OCI-LY7 (cell line): ENCODE measurements around the gene DLGAP3. TPM values are rescaled to one million over a fixed set of nuclear protein-coding genes. Genes with fewer than 3 reads are reported as not detected.

Experiments
- BruUV-seq: library from RNA; stranded (reverse); fragments of 400-500 nt; replicated peaks from 2 replicates; lab custom pipeline; 2021; lab: Mats Ljungman, UMichigan
- CTCF ChIA-PET: fragments of 300-600 bp; sonication (Branson Sonifier 250); formaldehyde crosslinking; loops from one replicate; lab custom pipeline; 2022; ENCODE audit warnings: antibody characterized with exemption; ENCODE audit not compliant: unreplicated experiment; lab: Charles Lee
- POLR2A ChIA-PET: fragments of 300-600 bp; sonication (Branson Sonifier 250); formaldehyde crosslinking; loops from one replicate; lab custom pipeline; 2022; ENCODE audit warnings: antibody characterized with exemption; lab: Charles Lee
- DNase-seq: peaks from one replicate; pipeline ENCODE4 v3.0.0-alpha.2; 2015; ENCODE audit warnings: low spot score
- H2AFZ ChIP-seq: fragments of 200-600 bp; sonication (generic), shearing (Covaris generic); 2 replicates; pipeline ENCODE4 v1.6.1; 2014; ENCODE audit warnings: mild to moderate bottlenecking, antibody characterized with exemption, low read length, moderate library complexity
- H3K27ac ChIP-seq: fragments of 200-600 bp; sonication (generic); 2 replicates; pipeline ENCODE4 v1.5.1; 2014; ENCODE audit warnings: mixed run types, low read depth, mild to moderate bottlenecking, moderate library complexity, low read length, inconsistent platforms; ENCODE audit not compliant: poor library complexity, severe bottlenecking
- H3K36me3 ChIP-seq: fragments of 200-600 bp; sonication (generic); 2 replicates; pipeline ENCODE4 v1.6.1; 2014; ENCODE audit warnings: mild to moderate bottlenecking, antibody characterized with exemption, low read length, moderate library complexity, mixed read lengths; ENCODE audit not compliant: insufficient read depth
- H3K4me1 ChIP-seq: fragments of 200-600 bp; sonication (generic); 2 replicates; pipeline ENCODE4 v1.5.1; 2014; ENCODE audit warnings: mild to moderate bottlenecking, low read length; ENCODE audit not compliant: insufficient read depth, poor library complexity, severe bottlenecking
- H3K4me2 ChIP-seq: fragments of 200-600 bp; sonication (generic); 2 replicates; pipeline ENCODE4 v1.6.1; 2014; ENCODE audit warnings: mild to moderate bottlenecking, low read length
- H3K4me3 ChIP-seq: fragments of 200-600 bp; sonication (generic); 2 replicates; pipeline ENCODE4 v1.5.1; 2014; ENCODE audit warnings: mild to moderate bottlenecking, low read depth, low read length; ENCODE audit not compliant: poor library complexity, severe bottlenecking
- H3K79me2 ChIP-seq: fragments of 200-600 bp; sonication (generic); 2 replicates; pipeline ENCODE4 v1.6.1; 2016; ENCODE audit warnings: low read depth, mild to moderate bottlenecking, low read length, moderate library complexity, mixed read lengths; ENCODE audit not compliant: insufficient read depth
- H3K9me2 ChIP-seq: fragments of 200-600 bp; sonication (generic); 2 replicates; pipeline ENCODE4 v1.6.1; 2016; ENCODE audit warnings: mild to moderate bottlenecking, low read length, mixed read lengths; ENCODE audit not compliant: insufficient read depth
- H3K9me3 ChIP-seq: fragments of 200-600 bp; sonication (generic); 2 replicates; pipeline ENCODE4 v1.6.1; 2014; ENCODE audit warnings: mild to moderate bottlenecking, mixed run types, low read length, mixed read lengths
- H4K20me1 ChIP-seq: fragments of 200-600 bp; sonication (generic); 2 replicates; pipeline ENCODE4 v1.6.1; 2014; ENCODE audit warnings: mild to moderate bottlenecking, antibody characterized with exemption, low read length, moderate library complexity, mixed read lengths; ENCODE audit not compliant: insufficient read depth
- CTCF ChIP-seq: fragments of 200-600 bp; sonication (generic); conservative IDR thresholded peaks from 2 replicates; pipeline ENCODE4 v1.5.1; 2014; ENCODE audit warnings: mild to moderate bottlenecking, antibody characterized with exemption, low read length, moderate library complexity, mixed read lengths
- EZH2phosphoT487 ChIP-seq: fragments of 200-600 bp; sonication (generic); IDR thresholded peaks from 2 replicates; pipeline ENCODE4 v1.6.1; 2018; ENCODE audit warnings: low read depth, borderline replicate concordance, mild to moderate bottlenecking, mixed run types, antibody characterized with exemption, low read length, moderate library complexity, mixed read lengths
- intact Hi-C: fragments of 100-400 bp; cut with micrococcal nuclease; formaldehyde crosslinking; loops from one replicate; pipeline ENCODE4 v1.10.0; 2022; ENCODE audit not compliant: unreplicated experiment
- total RNA-seq, 2 experiments: library from RNA; depleted of rRNA in 1 of 2; stranded (reverse); fragments of >200 nt in 1 of 2; shearing (Covaris generic) in 1 of 2; gene quantifications; 2 replicates each; pipeline ENCODE4 v1.2.3, GENCODE V29; 2014 to 2022

DLGAP3 gene
- total RNA-seq, 2 experiments from 2014 or later = 0.44 to 0.47 TPM

GRCh38 chr1:34977858-34978257 lies 48.4 kb upstream of the DLGAP3 start:
- Histone ChIP-seq H3K4me3 (no peak overlapping the region), H3K9me2 (no peaks in the 10 kb centered on the region), H3K27ac (no peak overlapping the region), H3K79me2 (no peaks in the 10 kb centered on the region), H4K20me1 (no peaks in the 10 kb centered on the region), H3K4me2 (no peak overlapping the region), H3K9me3 (no peaks in the 10 kb centered on the region), H2AFZ (no peak overlapping the region), H3K4me1 (peaks cover 14% of the 10 kb centered on the region), H3K36me3 (peaks cover 13% of the 10 kb centered on the region)
- TF ChIP-seq CTCF (no peak), EZH2phosphoT487 (no peak)
- no peak for DNase-seq
- intact Hi-C loops = no loop called here
- BruUV-seq = no TSS peak
- POLR2A ChIA-PET = no interaction called here
- CTCF ChIA-PET = no interaction called here

GRCh38 chr1:34977210-34977471 lies 47.7 kb upstream of the DLGAP3 start:
- H2AFZ ChIP-seq = no peak overlapping the region
- no peaks in the 10 kb centered on the region for H4K20me1 ChIP-seq
- TF ChIP-seq EZH2phosphoT487 (no peak), CTCF (no peak)
- H3K79me2 ChIP-seq = no peaks in the 10 kb centered on the region
- peaks cover 9% of the 10 kb centered on the region for H3K4me1 ChIP-seq
- BruUV-seq = no TSS peak
- no peaks in the 10 kb centered on the region for H3K9me2 ChIP-seq
- no peak overlapping the region for H3K4me3 ChIP-seq
- POLR2A ChIA-PET = no interaction called here
- intact Hi-C loops = no loop called here
- DNase-seq = no peak
- no peak overlapping the region for H3K4me2 ChIP-seq
- H3K36me3 ChIP-seq = peaks cover 12% of the 10 kb centered on the region
- H3K27ac ChIP-seq = no peak overlapping the region
- CTCF ChIA-PET = no interaction called here
- H3K9me3 ChIP-seq = no peaks in the 10 kb centered on the region

GRCh38 chr1:34976384-34977209 lies 47.1 kb upstream of the DLGAP3 start:
- H3K27ac ChIP-seq = no peak overlapping the region
- peaks cover 6% of the 10 kb centered on the region; the same call in 1 of the 2 replicates for H3K36me3 ChIP-seq
- H3K9me3 ChIP-seq = no peaks in the 10 kb centered on the region
- ChIA-PET CTCF (no interaction called here), POLR2A (interaction anchor here (0.5 kb wide), 1 partner anchor 17 kb away, joined by 4 read pairs; no protein-coding TSS in a partner anchor)
- intact Hi-C loops = no loop called here
- no peaks in the 10 kb centered on the region for H4K20me1 ChIP-seq
- H3K9me2 ChIP-seq = no peaks in the 10 kb centered on the region
- DNase-seq = no peak
- H3K4me2 ChIP-seq = no peak overlapping the region
- H3K4me3 ChIP-seq = no peak overlapping the region
- H2AFZ ChIP-seq = no peak overlapping the region
- peaks cover 9% of the 10 kb centered on the region for H3K4me1 ChIP-seq
- TF ChIP-seq CTCF (no peak), EZH2phosphoT487 (no peak)
- H3K79me2 ChIP-seq = no peaks in the 10 kb centered on the region
- no TSS peak for BruUV-seq
